NB4 (cell line): ENCODE data around the gene INPP5E.

ENCODE experiments used
- DNase-seq: peaks from one replicate; pipeline ENCODE4 v3.0.0; 2010; ENCODE audit warnings: low read depth
- H3K4me3 ChIP-seq: one replicate; pipeline ENCODE4 v1.5.1; 2011; ENCODE audit warnings: mild to moderate bottlenecking, low read depth, low read length, moderate library complexity
- MYC ChIP-seq: IDR thresholded peaks from 2 replicates; pipeline ENCODE4 v1.6.1; 2011; ENCODE audit warnings: low read depth, low read length
- POLR2A ChIP-seq: IDR thresholded peaks from 2 replicates; pipeline ENCODE4 v1.6.1; 2011; ENCODE audit warnings: mild to moderate bottlenecking; ENCODE audit not compliant: insufficient read length; ENCODE audit errors: extremely low read depth
- TF ChIP-seq, protein P1 (sequence below): IDR thresholded peaks from 2 replicates; pipeline ENCODE4 v1.6.1; 2011; ENCODE audit warnings: low read depth, low read length
- TF ChIP-seq, protein P2 (sequence below): IDR thresholded peaks from one replicate; pipeline ENCODE4 v1.5.1; 2012; ENCODE audit warnings: low read depth, low read length

Gene INPP5E

DNA sequence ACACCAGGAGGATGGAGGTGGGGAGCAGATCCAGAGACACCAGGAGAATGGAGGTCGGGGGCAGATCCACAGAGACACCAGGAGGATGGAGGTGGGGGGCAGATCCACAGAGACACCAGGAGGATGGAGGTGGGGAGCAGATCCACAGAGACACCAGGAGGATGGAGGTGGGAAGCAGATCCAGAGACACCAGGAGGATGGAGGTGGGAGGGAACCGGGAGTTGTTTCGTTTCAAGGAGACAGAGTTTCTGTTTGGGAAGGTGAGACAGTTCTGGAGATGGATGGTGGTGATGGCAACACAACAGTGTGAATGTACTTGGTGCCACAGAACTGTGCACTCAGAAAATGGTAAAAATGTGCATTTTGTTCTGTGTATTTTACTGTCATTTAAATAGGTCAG lies 9.0 kb upstream of the INPP5E start:
- TF ChIP-seq, protein P1, sequence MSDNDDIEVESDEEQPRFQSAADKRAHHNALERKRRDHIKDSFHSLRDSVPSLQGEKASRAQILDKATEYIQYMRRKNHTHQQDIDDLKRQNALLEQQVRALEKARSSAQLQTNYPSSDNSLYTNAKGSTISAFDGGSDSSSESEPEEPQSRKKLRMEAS = no peak
- TF ChIP-seq, protein P2, sequence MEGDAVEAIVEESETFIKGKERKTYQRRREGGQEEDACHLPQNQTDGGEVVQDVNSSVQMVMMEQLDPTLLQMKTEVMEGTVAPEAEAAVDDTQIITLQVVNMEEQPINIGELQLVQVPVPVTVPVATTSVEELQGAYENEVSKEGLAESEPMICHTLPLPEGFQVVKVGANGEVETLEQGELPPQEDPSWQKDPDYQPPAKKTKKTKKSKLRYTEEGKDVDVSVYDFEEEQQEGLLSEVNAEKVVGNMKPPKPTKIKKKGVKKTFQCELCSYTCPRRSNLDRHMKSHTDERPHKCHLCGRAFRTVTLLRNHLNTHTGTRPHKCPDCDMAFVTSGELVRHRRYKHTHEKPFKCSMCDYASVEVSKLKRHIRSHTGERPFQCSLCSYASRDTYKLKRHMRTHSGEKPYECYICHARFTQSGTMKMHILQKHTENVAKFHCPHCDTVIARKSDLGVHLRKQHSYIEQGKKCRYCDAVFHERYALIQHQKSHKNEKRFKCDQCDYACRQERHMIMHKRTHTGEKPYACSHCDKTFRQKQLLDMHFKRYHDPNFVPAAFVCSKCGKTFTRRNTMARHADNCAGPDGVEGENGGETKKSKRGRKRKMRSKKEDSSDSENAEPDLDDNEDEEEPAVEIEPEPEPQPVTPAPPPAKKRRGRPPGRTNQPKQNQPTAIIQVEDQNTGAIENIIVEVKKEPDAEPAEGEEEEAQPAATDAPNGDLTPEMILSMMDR = no peak
- no peak for TF ChIP-seq POLR2A
- no peak for DNase-seq
- no peak overlapping the region for H3K4me3 ChIP-seq

- TF ChIP-seq POLR2A (no peak), MYC (no peak)
- TF ChIP-seq, protein P2 = no peak
- TF ChIP-seq, protein P1 = no peak
- H3K4me3 ChIP-seq = no peak overlapping the region
These were observed 7.6 kb upstream of the INPP5E start for GRCh38 chr9:136447173-136447778.

DNA sequence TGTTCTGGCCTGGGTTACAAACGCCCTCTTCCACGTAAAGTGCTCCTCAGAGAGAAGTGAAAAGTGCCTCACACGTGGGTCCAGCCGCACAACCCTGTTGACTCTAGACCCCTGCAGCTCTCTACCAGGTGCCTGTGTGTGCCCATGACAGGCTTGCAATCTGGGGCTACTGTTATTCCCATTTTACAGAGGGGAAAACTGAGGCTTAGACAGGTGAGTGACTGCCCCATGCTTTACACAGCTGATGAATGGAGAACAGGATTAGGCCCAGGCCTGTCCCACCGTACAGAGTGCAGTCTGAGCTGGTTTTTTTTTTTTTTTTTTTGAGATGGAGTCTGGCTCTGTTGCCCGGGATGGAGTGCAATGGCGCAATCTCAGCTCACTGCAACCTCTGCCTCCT lies 6.2 kb upstream of the INPP5E start:
- no peak for DNase-seq
- TF ChIP-seq, protein P1 = no peak
- TF ChIP-seq POLR2A (no peak), MYC (no peak)
- TF ChIP-seq, protein P2 = no peak
- H3K4me3 ChIP-seq = no peak overlapping the region

More at GRCh38 chr9:136447173-136447778, 7.6 kb upstream of the INPP5E start:
- DNase-seq = no peak

- no peak overlapping the region for H3K4me3 ChIP-seq
- TF ChIP-seq, protein P1 = no peak
- no peak for TF ChIP-seq POLR2A
- no peak for TF ChIP-seq MYC
- TF ChIP-seq, protein P2 = no peak
- no peak for DNase-seq
These were observed 4.5 kb upstream of the INPP5E start for GRCh38 chr9:136444102-136444501.

DNA sequence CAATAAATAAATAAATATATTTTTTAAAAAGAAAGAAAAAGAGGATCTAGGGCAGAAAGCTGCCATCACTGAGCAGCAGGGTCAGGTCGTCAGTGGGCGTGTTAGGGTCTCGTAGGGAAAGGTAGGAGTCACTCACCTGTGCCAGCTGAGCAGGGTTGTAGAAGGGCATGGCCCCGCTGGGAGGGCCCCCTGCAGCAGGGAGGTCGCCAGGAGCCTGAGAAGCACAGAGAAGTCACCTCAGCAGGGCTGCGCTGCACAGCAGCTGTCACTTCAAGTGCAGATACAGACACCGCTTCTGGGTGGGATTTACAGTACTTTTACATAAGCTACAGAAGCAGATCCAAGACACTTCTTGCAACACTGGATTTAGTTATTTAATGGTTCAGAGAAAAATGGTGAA lies 4.0 kb upstream of the INPP5E start:
- TF ChIP-seq, protein P2 = no peak
- no peak for TF ChIP-seq MYC
- no peak for TF ChIP-seq POLR2A
- TF ChIP-seq, protein P1 = no peak
- H3K4me3 ChIP-seq = no peak overlapping the region
- DNase-seq = no peak

GRCh38 chr9:136443087-136443486 lies 3.4 kb upstream of the INPP5E start:
- no peak for DNase-seq
- no peak overlapping the region for H3K4me3 ChIP-seq
- TF ChIP-seq POLR2A = no peak
